Measurements from ENCODE around the gene SOHLH1. TPM values are rescaled to one million over a fixed set of nuclear protein-coding genes. Genes with fewer than 3 reads are reported as not detected.

The SOHLH1 gene
- total and polyA plus RNA-seq, 12 donors, result not detected

- 84 to 85% methylated on average over 4 of the region's 4 CpGs for WGBS, 2 donors
- ATAC-seq, result no peak
- intact Hi-C loops (cut with DNase I), result no loop called here
Measured at GRCh38 chr9:135647884-135648283, 51.4 kb downstream of the SOHLH1 start.

DNA sequence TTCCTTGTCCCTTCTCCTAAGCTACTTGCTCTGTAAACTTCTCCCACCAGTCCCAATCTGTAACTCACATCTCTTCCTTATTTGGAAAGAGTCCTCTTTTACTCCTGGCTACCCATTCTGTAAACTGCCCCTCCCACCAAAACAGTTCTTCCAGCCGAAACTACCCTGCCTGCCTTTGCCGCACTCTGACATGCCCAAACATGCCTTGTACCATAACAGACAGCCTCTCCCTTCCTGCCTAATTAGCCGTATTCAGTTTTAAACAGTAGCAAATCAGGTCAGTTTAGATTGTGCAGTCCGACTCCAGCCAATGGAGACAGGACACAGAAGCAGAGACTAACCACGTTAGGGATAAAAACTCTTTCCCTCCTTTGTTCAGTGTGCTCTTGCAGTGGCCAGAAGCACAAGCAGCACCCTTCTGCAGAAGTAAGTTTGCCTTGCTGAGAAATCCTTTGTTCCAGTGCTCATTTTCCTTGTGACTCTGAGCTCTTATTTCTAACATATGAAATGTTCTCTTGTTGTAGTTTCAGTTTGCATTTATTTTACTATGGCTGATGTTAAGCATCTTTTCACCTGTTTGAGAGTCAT is 54.6 kb downstream of the SOHLH1 start:
- no peak for ATAC-seq

More at GRCh38 chr9:135647884-135648283, 51.4 kb downstream of the SOHLH1 start:
- Histone ChIP-seq H3K36me3 (no peaks in the 10 kb centered on the region), H3K4me1 (no peaks in the 10 kb centered on the region), H3K4me3 (no peak overlapping the region), H3K27ac (no peak overlapping the region), H3K27me3 (peaks cover 0 to 10% (median 0%) of the 10 kb centered on the region in 7 donors), H3K9me3 (peaks cover 0 to 77% (median 40%) of the 10 kb centered on the region in 11 donors)
- no peak for DNase-seq
- TF ChIP-seq, protein P1, sequence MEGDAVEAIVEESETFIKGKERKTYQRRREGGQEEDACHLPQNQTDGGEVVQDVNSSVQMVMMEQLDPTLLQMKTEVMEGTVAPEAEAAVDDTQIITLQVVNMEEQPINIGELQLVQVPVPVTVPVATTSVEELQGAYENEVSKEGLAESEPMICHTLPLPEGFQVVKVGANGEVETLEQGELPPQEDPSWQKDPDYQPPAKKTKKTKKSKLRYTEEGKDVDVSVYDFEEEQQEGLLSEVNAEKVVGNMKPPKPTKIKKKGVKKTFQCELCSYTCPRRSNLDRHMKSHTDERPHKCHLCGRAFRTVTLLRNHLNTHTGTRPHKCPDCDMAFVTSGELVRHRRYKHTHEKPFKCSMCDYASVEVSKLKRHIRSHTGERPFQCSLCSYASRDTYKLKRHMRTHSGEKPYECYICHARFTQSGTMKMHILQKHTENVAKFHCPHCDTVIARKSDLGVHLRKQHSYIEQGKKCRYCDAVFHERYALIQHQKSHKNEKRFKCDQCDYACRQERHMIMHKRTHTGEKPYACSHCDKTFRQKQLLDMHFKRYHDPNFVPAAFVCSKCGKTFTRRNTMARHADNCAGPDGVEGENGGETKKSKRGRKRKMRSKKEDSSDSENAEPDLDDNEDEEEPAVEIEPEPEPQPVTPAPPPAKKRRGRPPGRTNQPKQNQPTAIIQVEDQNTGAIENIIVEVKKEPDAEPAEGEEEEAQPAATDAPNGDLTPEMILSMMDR (IDR thresholded peaks at IDR 0.05), result no peak

More for the DNA sequence above, 54.6 kb downstream of the SOHLH1 start:
- intact Hi-C loops (cut with DNase I), result no loop called here
- Histone ChIP-seq H3K4me1 (no peaks in the 10 kb centered on the region), H3K27ac (no peak overlapping the region), H3K9me3 (peaks cover 0 to 66% (median 40%) of the 10 kb centered on the region in 11 donors), H3K4me3 (no peak overlapping the region), H3K27me3 (peaks cover 0 to 11% (median 3%) of the 10 kb centered on the region in 7 donors), H3K36me3 (no peaks in the 10 kb centered on the region)
- DNase-seq, result no peak
- 82 to 86% methylated on average over 5 of the region's 5 CpGs for WGBS, 2 donors
- TF ChIP-seq, protein P1 (IDR thresholded peaks at IDR 0.05), result no peak

Other genes starting within 250 kb of the SOHLH1 start
- 10 to 100 TPM; 17.8 to 26.7 (median 20.8) TPM for gene PPP1R26, start 219.7 kb downstream of the SOHLH1 start, total RNA-seq
- 1 to 10 TPM; 7.5 to 8.9 TPM for gene PPP1R26, start 219.7 kb downstream of the SOHLH1 start, polyA plus RNA-seq
- gene MRPS2, start 198.8 kb downstream of the SOHLH1 start, total RNA-seq, result 10 to 100 TPM; 37.5 to 52.0 (median 47.8) TPM
- gene MRPS2, start 198.8 kb downstream of the SOHLH1 start, polyA plus RNA-seq, result 10 to 100 TPM; 28.6 to 82.9 TPM
- gene LCN1, start 178.0 kb downstream of the SOHLH1 start, total RNA-seq, result under 1 TPM in 2 of 10 donors, not detected in 8; 0.32 to 0.76 TPM
- under 1 TPM in 1 of 2 donors, not detected in 1; 0.13 TPM for gene LCN1, start 178.0 kb downstream of the SOHLH1 start, polyA plus RNA-seq
- not detected for gene OBP2A, start 153.4 kb downstream of the SOHLH1 start, total RNA-seq
- not detected for gene OBP2A, start 153.4 kb downstream of the SOHLH1 start, polyA plus RNA-seq
- gene PAEP, start 137.7 kb downstream of the SOHLH1 start, total RNA-seq, result not detected
- not detected for gene PAEP, start 137.7 kb downstream of the SOHLH1 start, polyA plus RNA-seq
- gene GLT6D1, start 59.9 kb downstream of the SOHLH1 start, total RNA-seq, result not detected
- gene GLT6D1, start 59.9 kb downstream of the SOHLH1 start, polyA plus RNA-seq, result not detected
- gene LCN9, start 36.2 kb downstream of the SOHLH1 start, total RNA-seq, result not detected
- gene LCN9, start 36.2 kb downstream of the SOHLH1 start, polyA plus RNA-seq, result not detected
- gene KCNT1, start 2.7 kb upstream of the SOHLH1 start, total RNA-seq, result 10 to 100 TPM in 1 of 10 donors, 1 to 10 TPM in 9; 1.9 to 14.1 (median 4.8) TPM
- 1 to 10 TPM in 1 of 2 donors, under 1 TPM in 1; 0.14 to 3.1 TPM for gene KCNT1, start 2.7 kb upstream of the SOHLH1 start, polyA plus RNA-seq
- gene CAMSAP1, start 208.1 kb upstream of the SOHLH1 start, total RNA-seq, result 10 to 100 TPM; 15.6 to 25.0 (median 20.6) TPM
- gene CAMSAP1, start 208.1 kb upstream of the SOHLH1 start, polyA plus RNA-seq, result 10 to 100 TPM in 1 of 2 donors, 1 to 10 TPM in 1; 6.7 to 10.5 TPM

All from heart right ventricle (tissue), 16 donors.